ENCODE data around the gene SLC4A11.

SLC4A11 gene

DNA sequence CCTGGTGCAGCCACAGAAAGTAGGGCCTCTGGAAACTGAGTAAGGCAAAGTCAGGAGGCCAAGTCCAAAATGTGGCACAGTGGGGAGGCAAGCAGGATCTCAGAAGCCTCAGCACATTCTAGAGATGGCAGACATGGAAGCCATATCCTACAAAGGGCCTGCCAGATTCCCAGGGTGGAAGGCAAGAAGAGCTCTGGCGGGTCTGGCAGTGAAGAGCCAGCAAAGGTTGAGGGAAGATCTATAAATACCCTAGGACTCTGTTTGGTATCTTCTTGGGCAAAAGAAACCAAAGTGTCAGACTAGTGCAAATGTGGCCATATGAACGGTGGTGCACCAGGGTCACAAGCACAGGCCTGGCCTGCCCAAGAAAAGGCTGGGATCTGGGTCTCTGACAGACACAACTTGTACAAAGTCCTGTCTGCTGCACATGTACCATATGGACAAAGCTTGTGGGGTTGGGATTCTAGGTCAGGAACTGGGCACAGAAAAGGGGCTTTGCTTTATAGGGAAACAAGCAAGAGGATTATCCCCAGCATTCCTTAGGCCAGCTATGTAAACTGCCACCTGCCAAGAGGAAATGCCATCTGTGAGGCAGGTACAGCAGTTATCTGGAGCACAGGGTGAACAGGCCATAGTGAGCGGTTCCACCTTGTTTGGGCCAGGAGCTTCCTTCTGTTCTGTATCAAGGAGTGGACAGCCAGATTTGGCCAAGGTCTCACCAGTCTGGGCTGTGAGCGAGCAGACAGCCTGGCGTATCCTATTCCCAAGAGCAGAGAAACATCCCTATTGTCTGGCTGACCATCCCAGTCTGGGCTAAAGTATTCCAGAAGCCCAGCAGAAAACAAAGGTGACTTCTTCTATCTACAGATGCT is 36.3 kb upstream of the SLC4A11 start:
- Histone ChIP-seq H3K9me3 (ENCODE audit: severe bottlenecking) (no peaks in the 10 kb centered on the region), H3K27me3 (ENCODE audit: insufficient read depth, poor library complexity, severe bottlenecking) (no peaks in the 10 kb centered on the region), H3K4me3 (ENCODE audit: severe bottlenecking) (no peak overlapping the region), H3K4me1 (ENCODE audit: insufficient read depth, poor library complexity, severe bottlenecking) (no peaks in the 10 kb centered on the region), H3K27ac (ENCODE audit: poor library complexity, severe bottlenecking) (no peak overlapping the region), H3K36me3 (ENCODE audit: low read depth) (peaks cover 42% of the 10 kb centered on the region)
- ATAC-seq (ENCODE audit: low read depth) (no peak), DNase-seq (ENCODE audit: low spot score) (no peak)
- TF ChIP-seq, protein P1, sequence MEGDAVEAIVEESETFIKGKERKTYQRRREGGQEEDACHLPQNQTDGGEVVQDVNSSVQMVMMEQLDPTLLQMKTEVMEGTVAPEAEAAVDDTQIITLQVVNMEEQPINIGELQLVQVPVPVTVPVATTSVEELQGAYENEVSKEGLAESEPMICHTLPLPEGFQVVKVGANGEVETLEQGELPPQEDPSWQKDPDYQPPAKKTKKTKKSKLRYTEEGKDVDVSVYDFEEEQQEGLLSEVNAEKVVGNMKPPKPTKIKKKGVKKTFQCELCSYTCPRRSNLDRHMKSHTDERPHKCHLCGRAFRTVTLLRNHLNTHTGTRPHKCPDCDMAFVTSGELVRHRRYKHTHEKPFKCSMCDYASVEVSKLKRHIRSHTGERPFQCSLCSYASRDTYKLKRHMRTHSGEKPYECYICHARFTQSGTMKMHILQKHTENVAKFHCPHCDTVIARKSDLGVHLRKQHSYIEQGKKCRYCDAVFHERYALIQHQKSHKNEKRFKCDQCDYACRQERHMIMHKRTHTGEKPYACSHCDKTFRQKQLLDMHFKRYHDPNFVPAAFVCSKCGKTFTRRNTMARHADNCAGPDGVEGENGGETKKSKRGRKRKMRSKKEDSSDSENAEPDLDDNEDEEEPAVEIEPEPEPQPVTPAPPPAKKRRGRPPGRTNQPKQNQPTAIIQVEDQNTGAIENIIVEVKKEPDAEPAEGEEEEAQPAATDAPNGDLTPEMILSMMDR (IDR thresholded peaks at IDR 0.05; ENCODE audit: poor library complexity, severe bottlenecking) = no peak

DNA sequence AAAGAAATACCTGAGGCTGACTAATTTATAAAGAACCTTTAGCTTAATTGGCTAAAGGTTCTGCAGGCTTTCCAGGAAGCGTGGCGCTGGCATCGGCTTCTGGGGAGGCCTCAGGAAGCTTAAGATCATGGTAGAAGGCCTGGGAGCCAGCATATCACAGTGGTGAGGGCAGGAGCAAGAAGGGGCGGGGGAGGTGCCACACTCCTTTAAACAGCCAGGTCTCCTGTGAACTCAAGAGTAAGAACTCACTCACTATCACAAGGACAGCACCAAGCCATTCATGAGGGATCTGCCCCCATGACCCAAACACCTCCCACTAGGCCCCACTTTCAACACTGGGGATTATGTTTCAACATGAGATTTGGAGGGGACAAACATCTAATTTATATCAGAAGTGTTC is 34.4 kb upstream of the SLC4A11 start:
- H3K4me3 ChIP-seq (ENCODE audit: severe bottlenecking) = no peak overlapping the region
- H3K9me3 ChIP-seq (ENCODE audit: severe bottlenecking) = no peaks in the 10 kb centered on the region
- no peaks in the 10 kb centered on the region for H3K27me3 ChIP-seq (ENCODE audit: insufficient read depth, poor library complexity, severe bottlenecking)
- DNase-seq (ENCODE audit: low spot score) = no peak
- TF ChIP-seq, protein P1 (IDR thresholded peaks at IDR 0.05; ENCODE audit: poor library complexity, severe bottlenecking) = no peak
- ATAC-seq (ENCODE audit: low read depth) = no peak
- peaks cover 35% of the 10 kb centered on the region for H3K36me3 ChIP-seq (ENCODE audit: low read depth)
- no peak overlapping the region for H3K27ac ChIP-seq (ENCODE audit: poor library complexity, severe bottlenecking)
- H3K4me1 ChIP-seq (ENCODE audit: insufficient read depth, poor library complexity, severe bottlenecking) = no peaks in the 10 kb centered on the region

DNA sequence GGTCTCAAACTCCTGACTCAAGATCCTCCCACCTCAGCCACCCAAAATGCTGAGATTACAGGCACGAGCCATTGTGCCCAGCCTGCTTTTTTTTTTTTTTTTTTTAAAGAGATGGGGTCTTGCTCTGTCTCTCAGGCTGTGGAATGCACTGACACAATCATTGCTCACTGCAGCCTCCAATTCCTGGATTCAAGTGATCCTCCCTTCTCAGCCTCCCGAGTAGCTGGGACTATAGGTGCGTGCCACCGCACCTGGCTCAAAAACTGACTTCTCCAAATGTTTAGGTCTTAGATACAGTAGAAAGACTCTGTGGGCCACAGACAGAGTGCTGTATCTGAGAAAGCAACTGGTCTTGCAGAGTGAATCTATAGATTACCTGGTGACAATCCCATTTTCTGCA is 31.1 kb upstream of the SLC4A11 start:
- Histone ChIP-seq H3K36me3 (ENCODE audit: low read depth) (peaks cover 32% of the 10 kb centered on the region), H3K4me3 (ENCODE audit: severe bottlenecking) (no peak overlapping the region), H3K9me3 (ENCODE audit: severe bottlenecking) (no peaks in the 10 kb centered on the region), H3K27ac (ENCODE audit: poor library complexity, severe bottlenecking) (no peak overlapping the region), H3K4me1 (ENCODE audit: insufficient read depth, poor library complexity, severe bottlenecking) (no peaks in the 10 kb centered on the region), H3K27me3 (ENCODE audit: insufficient read depth, poor library complexity, severe bottlenecking) (no peaks in the 10 kb centered on the region)
- ATAC-seq (ENCODE audit: low read depth) (no peak), DNase-seq (ENCODE audit: low spot score) (no peak)
- TF ChIP-seq, protein P1 (IDR thresholded peaks at IDR 0.05; ENCODE audit: poor library complexity, severe bottlenecking) = no peak

DNA sequence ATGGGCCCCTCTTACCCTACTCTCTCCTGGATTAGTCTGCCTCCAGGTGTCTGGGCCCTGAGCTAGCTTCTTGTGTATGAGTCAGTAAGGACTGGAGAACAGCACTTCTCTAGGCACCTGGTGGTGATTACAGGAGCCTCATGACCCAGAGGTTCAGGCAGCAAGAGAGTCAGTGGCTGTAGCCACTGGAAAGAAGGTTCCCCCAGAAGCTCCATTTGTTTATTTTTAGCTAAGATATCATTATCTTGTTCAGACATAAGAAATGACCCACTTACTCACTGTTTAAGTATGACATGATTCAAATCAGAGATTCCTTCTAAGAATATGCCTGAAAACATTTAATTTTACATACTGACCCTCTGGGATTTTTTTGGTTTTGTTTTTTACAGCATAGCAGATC is 23.6 kb upstream of the SLC4A11 start:
- Histone ChIP-seq H3K4me3 (ENCODE audit: severe bottlenecking) (no peak overlapping the region), H3K36me3 (ENCODE audit: low read depth) (peaks cover 35% of the 10 kb centered on the region), H3K9me3 (ENCODE audit: severe bottlenecking) (no peaks in the 10 kb centered on the region), H3K27ac (ENCODE audit: poor library complexity, severe bottlenecking) (no peak overlapping the region), H3K27me3 (ENCODE audit: insufficient read depth, poor library complexity, severe bottlenecking) (no peaks in the 10 kb centered on the region), H3K4me1 (ENCODE audit: insufficient read depth, poor library complexity, severe bottlenecking) (no peaks in the 10 kb centered on the region)
- TF ChIP-seq, protein P1 (IDR thresholded peaks at IDR 0.05; ENCODE audit: poor library complexity, severe bottlenecking) = no peak
- DNase-seq (ENCODE audit: low spot score) = no peak
- no peak for ATAC-seq (ENCODE audit: low read depth)

DNA sequence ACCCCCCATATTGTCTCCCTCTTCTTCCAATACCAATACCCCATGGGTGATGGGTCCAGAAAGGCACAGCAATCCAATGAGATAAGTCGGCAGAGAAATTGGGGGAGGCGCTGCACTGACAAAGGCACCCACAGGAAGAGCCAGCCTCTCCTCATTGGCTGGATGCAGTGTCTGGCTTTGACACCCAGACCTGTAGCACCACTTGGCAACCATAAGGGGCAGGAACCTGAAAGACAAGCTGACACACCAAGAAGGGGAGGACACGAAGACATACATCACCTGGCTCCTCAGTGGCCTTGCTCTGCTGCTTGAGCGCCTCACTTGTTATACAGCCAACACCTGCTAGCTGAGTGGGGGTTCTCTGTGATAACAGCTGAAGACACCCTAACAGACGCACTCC is 19.4 kb upstream of the SLC4A11 start:
- TF ChIP-seq, protein P1 (IDR thresholded peaks at IDR 0.05; ENCODE audit: poor library complexity, severe bottlenecking) = no peak
- Histone ChIP-seq H3K4me1 (ENCODE audit: insufficient read depth, poor library complexity, severe bottlenecking) (no peaks in the 10 kb centered on the region), H3K27ac (ENCODE audit: poor library complexity, severe bottlenecking) (no peak overlapping the region), H3K36me3 (ENCODE audit: low read depth) (peaks cover 38% of the 10 kb centered on the region), H3K27me3 (ENCODE audit: insufficient read depth, poor library complexity, severe bottlenecking) (no peaks in the 10 kb centered on the region), H3K4me3 (ENCODE audit: severe bottlenecking) (no peak overlapping the region), H3K9me3 (ENCODE audit: severe bottlenecking) (no peaks in the 10 kb centered on the region)
- no peak for DNase-seq (ENCODE audit: low spot score)
- ATAC-seq (ENCODE audit: low read depth) = no peak

Measured in RWPE2 (cell line).